Vagina (tissue), 2 donors: ENCODE results near the gene MYO1H.

Source experiments
- POLR2A ChIP-seq, 2 donors: fragments of 450-650 bp; IDR thresholded peaks; one replicate each; pipeline ENCODE4 v1.6.1; 2017; ENCODE audit warnings: antibody characterized with exemption in 2 of 2, mild to moderate bottlenecking in 2 of 2, moderate library complexity in 2 of 2
- TF ChIP-seq, protein P1 (sequence below), 3 experiments: fragments of 450-650 bp in 2 of 3; fragments of 200-600 bp in 1 of 3; sonication (generic) in 1 of 3; IDR thresholded peaks; one replicate each; pipeline ENCODE4 v1.5.1; 2017 to 2019; ENCODE audit warnings: antibody characterized with exemption in 3 of 3, mild to moderate bottlenecking in 2 of 3, moderate library complexity in 2 of 3

DNA sequence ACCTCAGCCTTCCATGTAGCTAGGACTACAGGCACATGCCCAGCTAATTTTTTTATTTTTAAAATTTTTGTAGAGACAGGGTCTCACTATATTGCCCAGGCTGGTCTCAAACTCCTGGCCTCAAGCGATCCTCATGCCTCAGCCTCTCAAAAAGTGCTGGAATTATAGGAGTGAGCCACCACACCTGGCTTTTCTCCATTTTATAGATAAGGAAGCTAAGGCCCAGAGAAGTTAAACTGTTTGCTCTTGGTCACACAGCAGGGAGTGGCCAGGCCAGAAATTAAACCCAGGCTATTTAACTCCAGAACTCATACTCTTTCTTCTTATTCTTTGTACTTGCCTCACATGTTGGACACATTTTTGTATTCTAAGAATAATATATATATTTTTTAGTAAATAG lies 146.2 kb downstream of the MYO1H start:
- TF ChIP-seq, protein P1, sequence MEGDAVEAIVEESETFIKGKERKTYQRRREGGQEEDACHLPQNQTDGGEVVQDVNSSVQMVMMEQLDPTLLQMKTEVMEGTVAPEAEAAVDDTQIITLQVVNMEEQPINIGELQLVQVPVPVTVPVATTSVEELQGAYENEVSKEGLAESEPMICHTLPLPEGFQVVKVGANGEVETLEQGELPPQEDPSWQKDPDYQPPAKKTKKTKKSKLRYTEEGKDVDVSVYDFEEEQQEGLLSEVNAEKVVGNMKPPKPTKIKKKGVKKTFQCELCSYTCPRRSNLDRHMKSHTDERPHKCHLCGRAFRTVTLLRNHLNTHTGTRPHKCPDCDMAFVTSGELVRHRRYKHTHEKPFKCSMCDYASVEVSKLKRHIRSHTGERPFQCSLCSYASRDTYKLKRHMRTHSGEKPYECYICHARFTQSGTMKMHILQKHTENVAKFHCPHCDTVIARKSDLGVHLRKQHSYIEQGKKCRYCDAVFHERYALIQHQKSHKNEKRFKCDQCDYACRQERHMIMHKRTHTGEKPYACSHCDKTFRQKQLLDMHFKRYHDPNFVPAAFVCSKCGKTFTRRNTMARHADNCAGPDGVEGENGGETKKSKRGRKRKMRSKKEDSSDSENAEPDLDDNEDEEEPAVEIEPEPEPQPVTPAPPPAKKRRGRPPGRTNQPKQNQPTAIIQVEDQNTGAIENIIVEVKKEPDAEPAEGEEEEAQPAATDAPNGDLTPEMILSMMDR (IDR thresholded peaks at IDR 0.05), result no peak
- TF ChIP-seq POLR2A (IDR thresholded peaks at IDR 0.05), result no peak
